CD14-positive monocyte (primary cell): Measurements from ENCODE around the gene STAC3. TPM values are rescaled to one million over a fixed set of nuclear protein-coding genes. Genes with fewer than 3 reads are reported as not detected.

Source experiments
- DNase-seq, 3 donors: peaks; one replicate each; pipeline ENCODE4 v3.0.0-alpha.2; 2011 to 2022
- H2AFZ ChIP-seq: 2 replicates; pipeline ENCODE4 v1.6.0; 2012; ENCODE audit warnings: mild to moderate bottlenecking, low read depth, low read length, inconsistent platforms; ENCODE audit not compliant: insufficient read depth, poor library complexity, severe bottlenecking
- H3K27ac ChIP-seq, 2 donors: 1 replicate in 1 of 2; 2 replicates in 1 of 2; pipeline ENCODE4 v1.5.1; 2012 to 2013; ENCODE audit warnings: low read length in 2 of 2, control low read depth in 1 of 2, inconsistent platforms in 1 of 2, low read depth in 1 of 2, mild to moderate bottlenecking in 1 of 2
- H3K27me3 ChIP-seq, 2 donors: one replicate each; pipeline versions ENCODE4 v1.6.0 to v1.6.1; 2011 to 2013; ENCODE audit warnings: low read length in 2 of 2; ENCODE audit not compliant: control insufficient read depth in 2 of 2, insufficient read depth in 2 of 2
- H3K36me3 ChIP-seq, 2 donors: replicated peaks in 1 of 2; 1 replicate in 1 of 2; 2 replicates in 1 of 2; pipeline versions ENCODE4 v1.5.1 to v1.6.1; 2012 to 2013; ENCODE audit warnings: low read length in 2 of 2, control low read depth in 1 of 2, inconsistent platforms in 1 of 2, mild to moderate bottlenecking in 1 of 2; ENCODE audit not compliant: insufficient read depth in 2 of 2, control insufficient read depth in 1 of 2
- H3K4me1 ChIP-seq, 2 donors: 1 replicate in 1 of 2; 2 replicates in 1 of 2; pipeline versions ENCODE4 v1.5.1 to v1.6.1; 2012 to 2013; ENCODE audit warnings: low read length in 2 of 2, control low read depth in 1 of 2, inconsistent platforms in 1 of 2, mild to moderate bottlenecking in 1 of 2, moderate library complexity in 1 of 2; ENCODE audit not compliant: insufficient read depth in 2 of 2, control insufficient read depth in 1 of 2
- H3K4me2 ChIP-seq: replicated peaks from 2 replicates; pipeline ENCODE3; 2012; ENCODE audit warnings: low read length, moderate library complexity, mild to moderate bottlenecking; ENCODE audit not compliant: poor library complexity, severe bottlenecking; ENCODE audit errors: extremely low read depth
- H3K4me3 ChIP-seq, 3 experiments: fragments of 200-600 bp in 1 of 3; sonication (generic) in 1 of 3; replicated peaks in 1 of 3; 1 replicate in 2 of 3; 2 replicates in 1 of 3; pipeline ENCODE4 v1.5.1; 2011 to 2013; ENCODE audit warnings: low read length in 3 of 3, mild to moderate bottlenecking in 3 of 3, control low read depth in 2 of 3, low read depth in 2 of 3, inconsistent platforms in 1 of 3, moderate library complexity in 1 of 3
- H3K79me2 ChIP-seq: 2 replicates; pipeline ENCODE4 v1.6.0; 2012; ENCODE audit warnings: mild to moderate bottlenecking, control low read depth, inconsistent platforms, low read length, moderate library complexity; ENCODE audit not compliant: insufficient read depth
- H3K9ac ChIP-seq: 2 replicates; pipeline ENCODE4 v1.6.0; 2017; ENCODE audit warnings: low read length, mild to moderate bottlenecking; ENCODE audit not compliant: insufficient read depth, poor library complexity, severe bottlenecking
- H3K9me3 ChIP-seq, 2 donors: replicated peaks in 1 of 2; 1 replicate in 1 of 2; 2 replicates in 1 of 2; pipeline versions ENCODE4 v1.5.1 to v1.6.1; 2012 to 2013; ENCODE audit warnings: low read length in 2 of 2, control low read depth in 1 of 2; ENCODE audit not compliant: control insufficient read depth in 1 of 2, insufficient read depth in 1 of 2
- H4K20me1 ChIP-seq: 2 replicates; pipeline ENCODE4 v1.6.0; 2012; ENCODE audit warnings: mild to moderate bottlenecking, low read length, control low read depth, moderate library complexity; ENCODE audit not compliant: insufficient read depth
- H3K27ac Mint-ChIP-seq, 7 donors: one replicate each; pipeline ENCODE4 v1.8.0; 2020; ENCODE audit warnings: mild to moderate bottlenecking in 7 of 7, mixed read lengths in 7 of 7, moderate library complexity in 6 of 7, inconsistent platforms in 2 of 7
- H3K27me3 Mint-ChIP-seq, 3 donors: one replicate each; pipeline ENCODE4 v1.8.0; 2021 to 2022; ENCODE audit warnings: low read depth in 3 of 3, mild to moderate bottlenecking in 3 of 3, mixed read lengths in 3 of 3, moderate library complexity in 3 of 3, inconsistent platforms in 1 of 3
- H3K36me3 Mint-ChIP-seq, 2 donors: one replicate each; pipeline ENCODE4 v1.8.0; 2020; ENCODE audit warnings: mixed read lengths in 2 of 2, inconsistent platforms in 1 of 2, mild to moderate bottlenecking in 1 of 2
- H3K4me1 Mint-ChIP-seq: one replicate; pipeline ENCODE4 v1.8.0; 2020; ENCODE audit warnings: mild to moderate bottlenecking, mixed read lengths
- H3K4me3 Mint-ChIP-seq, 2 donors: one replicate each; pipeline ENCODE4 v1.8.0; 2020; ENCODE audit warnings: mild to moderate bottlenecking in 2 of 2, mixed read lengths in 2 of 2, moderate library complexity in 1 of 2
- H3K9me3 Mint-ChIP-seq, 7 donors: one replicate each; pipeline ENCODE4 v1.8.0; 2020 to 2022; ENCODE audit warnings: mixed read lengths in 7 of 7, mild to moderate bottlenecking in 6 of 7, moderate library complexity in 6 of 7, inconsistent platforms in 2 of 7
- WGBS: methylation state at CpG from one replicate; pipeline ENCODE4 v1.1.5; 2013; ENCODE audit warnings: missing lambda C conversion rate; ENCODE audit not compliant: insufficient coverage; 5-methylcytosine and 5-hydroxymethylcytosine counted together
- intact Hi-C, 2 donors: fragments of 100-400 bp; cut with micrococcal nuclease; formaldehyde crosslinking; loops; one replicate each; pipeline versions ENCODE4 v1.15.0 to v1.15.1; 2023
- polyA plus RNA-seq, 3 donors: library from polyadenylated mRNA; depleted of rRNA in 1 of 3; unstranded in 2 of 3; stranded (reverse) in 1 of 3; fragments of 300-500 nt in 2 of 3; fragments of >200 nt in 1 of 3; fragmentation: Illumina TruSeq in 2 of 3; gene quantifications; 1 replicate in 2 of 3; 2 replicates in 1 of 3; pipeline ENCODE4 v1.2.3, GENCODE V29; 2012 to 2021
- TF ChIP-seq, protein P1 (sequence below): fragments of 200-600 bp; IDR thresholded peaks from one replicate; pipeline ENCODE4 v1.8.0; 2022; ENCODE audit warnings: antibody characterized with exemption, mild to moderate bottlenecking

The STAC3 gene
- polyA plus RNA-seq, 3 donors, result 7.0 to 32.1 (median 9.1) TPM

DNA sequence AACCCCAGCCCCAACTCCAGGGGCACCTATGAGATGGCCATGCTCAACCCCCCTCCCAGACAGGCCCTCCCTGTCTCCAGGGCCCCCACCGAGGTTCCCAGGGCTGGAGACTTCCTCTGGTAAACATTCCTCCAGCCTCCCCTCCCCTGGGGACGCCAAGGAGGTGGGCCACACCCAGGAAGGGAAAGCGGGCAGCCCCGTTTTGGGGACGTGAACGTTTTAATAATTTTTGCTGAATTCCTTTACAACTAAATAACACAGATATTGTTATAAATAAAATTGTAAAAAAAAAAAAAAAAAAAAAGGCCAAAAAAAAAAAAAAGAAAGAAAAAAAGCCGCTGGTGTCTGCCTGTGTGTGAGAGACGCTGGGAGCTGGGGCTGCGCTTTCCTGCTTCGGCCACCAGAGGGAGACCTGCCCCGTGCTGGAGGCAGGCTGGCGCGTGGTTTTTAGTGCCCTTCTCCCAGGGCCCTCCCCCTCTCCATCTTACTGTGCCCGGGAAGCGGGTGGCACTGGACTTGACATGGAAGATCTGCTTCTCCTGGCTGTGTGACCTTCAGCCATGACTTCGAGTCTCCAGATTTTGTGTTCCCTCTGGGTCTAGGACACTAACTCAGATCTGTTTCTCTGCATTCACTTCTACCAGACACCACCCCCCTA is 37.8 kb downstream of the STAC3 start:
- Histone ChIP-seq H3K9ac (no peak overlapping the region), H3K79me2 (no peaks in the 10 kb centered on the region), H3K9me3 (peaks cover 0 to 16% of the 10 kb centered on the region in 2 donors), H3K4me1 (peaks cover 26 to 41% of the 10 kb centered on the region in 2 donors), H2AFZ (no peak overlapping the region), H3K36me3 (peaks cover 47 to 52% of the 10 kb centered on the region in 2 donors), H3K4me3 (no peak overlapping the region), H3K27ac (no peak overlapping the region), H3K27me3 (peaks cover 38 to 45% of the 10 kb centered on the region in 2 donors), H3K4me2 (no peak overlapping the region), H4K20me1 (peaks cover 80% of the 10 kb centered on the region)
- Mint-ChIP-seq H3K4me1 (peaks cover 33% of the 10 kb centered on the region), H3K27me3 (peaks cover 42 to 49% (median 47%) of the 10 kb centered on the region in 3 donors), H3K4me3 (peak overlapping the region in 1 of 2 donors; percentile 84), H3K27ac (peak overlapping the region in 1 of 7 donors; percentile 44), H3K36me3 (peaks cover 53 to 58% of the 10 kb centered on the region in 2 donors), H3K9me3 (peaks cover 0 to 19% (median 11%) of the 10 kb centered on the region in 7 donors)
- TF ChIP-seq, protein P1, sequence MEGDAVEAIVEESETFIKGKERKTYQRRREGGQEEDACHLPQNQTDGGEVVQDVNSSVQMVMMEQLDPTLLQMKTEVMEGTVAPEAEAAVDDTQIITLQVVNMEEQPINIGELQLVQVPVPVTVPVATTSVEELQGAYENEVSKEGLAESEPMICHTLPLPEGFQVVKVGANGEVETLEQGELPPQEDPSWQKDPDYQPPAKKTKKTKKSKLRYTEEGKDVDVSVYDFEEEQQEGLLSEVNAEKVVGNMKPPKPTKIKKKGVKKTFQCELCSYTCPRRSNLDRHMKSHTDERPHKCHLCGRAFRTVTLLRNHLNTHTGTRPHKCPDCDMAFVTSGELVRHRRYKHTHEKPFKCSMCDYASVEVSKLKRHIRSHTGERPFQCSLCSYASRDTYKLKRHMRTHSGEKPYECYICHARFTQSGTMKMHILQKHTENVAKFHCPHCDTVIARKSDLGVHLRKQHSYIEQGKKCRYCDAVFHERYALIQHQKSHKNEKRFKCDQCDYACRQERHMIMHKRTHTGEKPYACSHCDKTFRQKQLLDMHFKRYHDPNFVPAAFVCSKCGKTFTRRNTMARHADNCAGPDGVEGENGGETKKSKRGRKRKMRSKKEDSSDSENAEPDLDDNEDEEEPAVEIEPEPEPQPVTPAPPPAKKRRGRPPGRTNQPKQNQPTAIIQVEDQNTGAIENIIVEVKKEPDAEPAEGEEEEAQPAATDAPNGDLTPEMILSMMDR, result peak; percentile 91
- WGBS, result 5% methylated on average over 8 of the region's 16 CpGs
- peak; percentile 74 to 77 (median 76) for DNase-seq
- intact Hi-C loops, result loop anchor here (1.0 to 5.0 kb wide), 2 partner anchors 26 to 34 kb away; no protein-coding TSS in a partner anchor

DNA sequence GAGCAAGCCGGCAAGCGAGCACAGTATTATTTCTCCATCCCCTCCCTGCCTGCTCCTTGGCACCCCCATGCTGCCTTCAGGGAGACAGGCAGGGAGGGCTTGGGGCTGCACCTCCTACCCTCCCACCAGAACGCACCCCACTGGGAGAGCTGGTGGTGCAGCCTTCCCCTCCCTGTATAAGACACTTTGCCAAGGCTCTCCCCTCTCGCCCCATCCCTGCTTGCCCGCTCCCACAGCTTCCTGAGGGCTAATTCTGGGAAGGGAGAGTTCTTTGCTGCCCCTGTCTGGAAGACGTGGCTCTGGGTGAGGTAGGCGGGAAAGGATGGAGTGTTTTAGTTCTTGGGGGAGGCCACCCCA is 38.3 kb downstream of the STAC3 start:
- H3K27me3 Mint-ChIP-seq, result peaks cover 37 to 44% (median 42%) of the 10 kb centered on the region in 3 donors
- H3K4me1 Mint-ChIP-seq, result peaks cover 33% of the 10 kb centered on the region
- peaks cover 58 to 62% of the 10 kb centered on the region in 2 donors for H3K36me3 Mint-ChIP-seq
- no peak overlapping the region for H3K9ac ChIP-seq
- H3K4me1 ChIP-seq, result peaks cover 26 to 41% of the 10 kb centered on the region in 2 donors
- peaks cover 52 to 57% of the 10 kb centered on the region in 2 donors for H3K36me3 ChIP-seq
- H3K4me3 Mint-ChIP-seq, result no peak overlapping the region
- peaks cover 0 to 12% of the 10 kb centered on the region in 2 donors for H3K9me3 ChIP-seq
- H3K27me3 ChIP-seq, result peaks cover 35 to 40% of the 10 kb centered on the region in 2 donors
- no peak overlapping the region for H2AFZ ChIP-seq
- intact Hi-C loops, result loop anchor here (1.0 to 5.0 kb wide), 2 partner anchors 27 to 35 kb away; no protein-coding TSS in a partner anchor
- no peak overlapping the region for H3K4me2 ChIP-seq
- H4K20me1 ChIP-seq, result peaks cover 85% of the 10 kb centered on the region
- no peak overlapping the region for H3K27ac Mint-ChIP-seq
- no peak overlapping the region for H3K27ac ChIP-seq
- H3K79me2 ChIP-seq, result no peaks in the 10 kb centered on the region
- 100% methylated on average over 2 of the region's 7 CpGs for WGBS
- H3K4me3 ChIP-seq, result no peak overlapping the region
- DNase-seq, result no peak
- TF ChIP-seq, protein P1, result no peak
- H3K9me3 Mint-ChIP-seq, result peaks cover 0 to 19% (median 11%) of the 10 kb centered on the region in 7 donors
